ENCODE results near the gene KRTAP12-4.

- TF ChIP-seq POLR2A (IDR thresholded peaks at IDR 0.05; ENCODE audit: low read depth, low read length) (no peak), POLR2AphosphoS5 (IDR thresholded peaks at IDR 0.05; ENCODE audit: low read depth, low read length) (no peak), POU2F2 (IDR thresholded peaks at IDR 0.05; ENCODE audit: low read depth, low read length) (no peak), SPI1 (IDR thresholded peaks at IDR 0.05; ENCODE audit: low read depth, low read length) (no peak), TAF1 (IDR thresholded peaks at IDR 0.05; ENCODE audit: low read depth, low read length) (no peak), PAX5 (IDR thresholded peaks at IDR 0.05; ENCODE audit: insufficient read depth, low read length, severe bottlenecking) (no peak)
These were observed 17.5 kb upstream of the KRTAP12-4 start for GRCh38 chr21:44671911-44672310.

Data from GM12891 (cell line).